Memory B cell (primary cell): ENCODE data around the gene RNF157.
A peak's percentile ranks its signal among the peaks of the same experiment; 100 is the strongest.
"Not testable (repeated sequence)": the region's sequence is repeated elsewhere in the genome, so short reads cannot be mapped to it uniquely, and the experiment has no call there.

Experiments used
- ATAC-seq: fragments of 150-1000 bp; cut with Tn5 transposase; 2 replicates; pipeline ENCODE4 v1.10.0; 2021; ENCODE audit warnings: low read depth, mild to moderate bottlenecking, moderate library complexity
- DNase-seq, 2 donors: peaks; one replicate each; pipeline ENCODE4 v3.0.0; 2022; ENCODE audit warnings: low spot score in 2 of 2
- H3K27ac Mint-ChIP-seq: one replicate; pipeline ENCODE4 v1.8.0; 2022; ENCODE audit warnings: mild to moderate bottlenecking, moderate library complexity, mixed read lengths
- H3K27me3 Mint-ChIP-seq: one replicate; pipeline ENCODE4 v1.8.0; 2022; ENCODE audit warnings: mixed read lengths
- H3K36me3 Mint-ChIP-seq: one replicate; pipeline ENCODE4 v1.8.0; 2022; ENCODE audit warnings: mild to moderate bottlenecking, mixed read lengths
- H3K4me1 Mint-ChIP-seq: one replicate; pipeline ENCODE4 v1.8.0; 2022; ENCODE audit warnings: mixed read lengths
- H3K4me3 Mint-ChIP-seq: one replicate; pipeline ENCODE4 v1.8.0; 2022; ENCODE audit warnings: mild to moderate bottlenecking, moderate library complexity, mixed read lengths
- H3K9me3 Mint-ChIP-seq: one replicate; pipeline ENCODE4 v1.8.0; 2022; ENCODE audit warnings: mixed read lengths

RNF157 gene

DNA sequence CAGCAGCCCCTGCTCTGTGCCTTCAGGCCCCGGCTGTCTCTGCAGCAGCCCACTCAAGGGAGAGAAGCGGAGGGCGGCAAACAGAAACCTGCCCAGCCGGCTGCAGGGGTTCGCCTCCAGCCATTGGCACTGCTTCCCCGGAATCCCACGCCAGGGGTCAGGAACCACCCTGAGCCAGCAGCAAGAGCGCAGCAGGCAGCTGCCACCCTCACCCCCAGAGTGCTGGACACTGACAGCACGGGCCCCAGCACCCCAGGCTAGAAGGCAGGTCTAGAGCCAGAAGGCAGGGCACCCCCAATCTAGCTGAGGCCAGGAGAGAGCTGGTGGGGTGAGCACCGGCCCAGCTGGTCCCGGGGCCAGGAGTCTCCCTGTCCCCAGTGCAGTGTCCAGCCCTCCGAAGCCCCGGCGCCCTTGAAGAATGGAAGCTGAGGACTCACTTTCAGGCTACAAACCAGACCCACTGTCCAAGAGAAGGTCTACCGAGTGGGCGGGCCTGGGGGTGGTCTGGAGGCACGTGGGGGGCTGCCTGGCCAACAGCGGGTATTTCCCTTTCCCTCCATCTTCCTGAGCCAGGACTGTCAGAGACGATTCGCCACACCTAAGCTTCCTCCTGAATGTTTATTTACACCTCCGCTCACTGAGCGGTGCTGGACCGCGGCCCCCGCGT is 33.3 kb upstream of the RNF157 start:
- H3K4me3 Mint-ChIP-seq, result peak overlapping the region; percentile 21
- no peak for ATAC-seq

DNA sequence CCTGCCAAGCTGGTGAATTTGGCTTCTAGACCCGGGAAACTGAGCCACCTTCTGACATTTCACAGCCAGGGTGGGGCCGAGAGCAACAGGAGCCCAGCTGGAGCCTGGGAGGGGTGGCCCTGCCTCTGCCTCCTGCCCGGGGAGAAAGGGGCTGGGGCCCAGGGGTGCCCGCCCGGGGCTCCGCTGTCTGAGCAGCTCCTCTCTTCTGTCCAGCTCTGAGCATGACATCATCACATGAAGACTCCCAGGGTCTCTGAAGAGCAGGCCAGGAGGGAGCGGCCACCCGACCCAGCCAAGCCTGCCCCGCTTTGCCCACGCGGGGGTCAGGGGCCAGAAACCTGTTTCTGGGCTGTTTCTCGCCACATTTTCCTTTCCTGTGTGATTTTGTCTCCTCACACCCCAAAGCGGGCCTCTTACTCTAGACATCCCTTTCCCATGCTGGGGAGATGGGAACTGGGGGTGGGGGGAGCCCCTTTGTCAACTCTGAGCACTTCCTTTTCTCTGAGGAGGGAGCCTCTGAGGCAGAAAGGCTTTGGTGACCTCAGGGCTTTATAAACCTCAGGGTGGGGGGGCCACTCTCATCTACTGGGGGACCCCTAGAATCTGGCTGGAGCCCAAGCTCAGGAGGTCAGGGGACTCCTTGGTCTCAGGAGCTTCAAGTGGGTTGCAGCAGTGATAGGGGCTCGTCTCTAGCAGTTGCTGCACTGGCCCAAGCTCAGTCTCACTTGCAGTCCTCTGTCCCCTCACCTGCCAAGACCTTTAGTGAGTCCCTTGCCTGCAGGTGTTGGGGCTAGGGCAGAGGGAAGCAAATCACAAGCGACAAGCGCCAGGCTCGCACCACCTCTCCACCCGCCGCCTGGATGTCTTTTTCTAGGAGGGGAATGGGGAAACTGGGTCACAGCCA is 32.5 kb upstream of the RNF157 start:
- Mint-ChIP-seq H3K4me1 (peaks cover 56% of the 10 kb centered on the region), H3K27ac (peak overlapping the region; percentile 90), H3K9me3 (no peaks in the 10 kb centered on the region), H3K36me3 (peaks cover 4% of the 10 kb centered on the region), H3K4me3 (peak overlapping the region; percentile 79), H3K27me3 (no peaks in the 10 kb centered on the region)
- ATAC-seq (peak; percentile 4), DNase-seq (peak; percentile 51 to 79)

More for the DNA sequence above, 33.3 kb upstream of the RNF157 start:
- Mint-ChIP-seq H3K9me3 (no peaks in the 10 kb centered on the region), H3K36me3 (no peaks in the 10 kb centered on the region), H3K27ac (peak overlapping the region; percentile 90), H3K27me3 (no peaks in the 10 kb centered on the region), H3K4me1 (peaks cover 52% of the 10 kb centered on the region)
- DNase-seq, result peak in 1 of 2 donors; percentile 18

DNA sequence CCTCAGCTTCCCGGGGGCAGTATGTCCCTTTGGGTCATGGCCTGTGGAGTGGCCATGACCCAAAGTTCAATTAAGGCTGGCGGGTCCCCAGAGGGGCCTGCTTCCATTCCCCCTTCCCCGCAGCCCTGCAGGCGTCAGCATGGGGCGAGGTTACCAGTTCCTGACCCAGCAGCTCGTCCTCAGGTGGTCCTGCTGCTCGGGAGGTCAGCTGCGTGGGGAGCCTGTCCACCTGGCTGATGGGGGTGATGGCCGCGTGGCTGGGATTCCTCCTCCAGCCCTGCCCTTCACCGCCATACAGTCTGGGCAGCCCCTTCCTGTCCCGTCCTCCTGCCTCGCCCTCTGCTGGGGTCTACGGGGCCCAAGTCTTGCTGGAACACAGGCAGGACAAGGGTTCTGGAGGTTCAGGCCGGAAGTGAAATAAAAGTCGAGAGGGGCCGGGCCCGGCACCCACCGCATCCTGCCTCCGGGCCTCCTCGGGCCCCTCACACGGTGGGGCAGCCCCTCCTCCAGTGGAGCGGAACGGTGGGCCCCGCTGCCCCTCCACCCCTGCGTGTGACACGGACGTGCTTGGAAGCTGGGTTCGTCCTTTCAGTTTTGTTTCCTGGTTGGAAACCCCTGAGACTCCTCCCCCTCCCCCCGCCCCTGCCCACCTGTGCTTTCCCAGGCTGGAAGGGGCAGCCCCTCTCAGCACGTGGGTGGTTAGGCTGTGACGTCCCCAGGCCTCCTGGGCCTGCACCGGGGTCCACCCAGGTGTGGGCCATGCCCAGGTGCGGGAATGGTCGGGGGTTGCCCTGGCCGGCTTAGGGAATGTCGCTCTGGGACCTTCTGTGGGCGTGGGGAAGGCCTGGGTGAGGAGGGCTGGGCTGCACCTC is 31.6 kb upstream of the RNF157 start:
- Mint-ChIP-seq H3K4me1 (peaks cover 56% of the 10 kb centered on the region), H3K4me3 (peak overlapping the region; percentile 79), H3K27ac (peak overlapping the region; percentile 90), H3K36me3 (peaks cover 6% of the 10 kb centered on the region), H3K27me3 (no peaks in the 10 kb centered on the region), H3K9me3 (no peaks in the 10 kb centered on the region)
- DNase-seq (peak; percentile 83 to 91), ATAC-seq (peak; percentile 59)

GRCh38 chr17:76270770-76271668 is 30.7 kb upstream of the RNF157 start:
- Mint-ChIP-seq H3K27me3 (no peaks in the 10 kb centered on the region), H3K27ac (peak overlapping the region; percentile 90), H3K36me3 (peaks cover 6% of the 10 kb centered on the region), H3K9me3 (no peaks in the 10 kb centered on the region), H3K4me1 (peaks cover 52% of the 10 kb centered on the region), H3K4me3 (peak overlapping the region; percentile 79)
- DNase-seq (peak in 1 of 2 donors; percentile 49), ATAC-seq (no peak)

DNA sequence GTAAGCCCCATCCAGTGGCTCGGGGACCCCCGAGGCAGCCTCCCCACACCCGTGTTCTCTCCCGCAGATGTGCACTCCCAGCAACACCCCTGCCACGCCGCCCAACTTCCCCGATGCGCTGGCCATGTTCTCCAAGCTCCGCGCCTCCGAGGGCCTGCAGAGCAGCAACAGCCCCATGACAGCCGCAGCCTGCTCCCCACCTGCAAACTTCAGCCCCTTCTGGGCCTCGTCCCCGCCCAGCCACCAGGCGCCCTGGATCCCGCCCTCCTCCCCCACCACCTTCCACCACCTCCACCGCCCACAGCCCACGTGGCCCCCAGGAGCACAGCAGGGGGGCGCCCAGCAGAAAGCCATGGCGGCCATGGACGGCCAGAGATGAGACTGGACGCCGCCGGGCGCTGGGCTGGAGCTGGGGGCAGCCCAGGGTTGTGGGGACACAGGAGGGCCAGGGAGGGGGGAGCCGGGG is 29.9 kb upstream of the RNF157 start:
- Mint-ChIP-seq H3K9me3 (no peaks in the 10 kb centered on the region), H3K36me3 (peaks cover 6% of the 10 kb centered on the region), H3K27ac (peak overlapping the region; percentile 90), H3K4me1 (peaks cover 44% of the 10 kb centered on the region), H3K27me3 (no peaks in the 10 kb centered on the region), H3K4me3 (peak overlapping the region; percentile 27)
- peak; percentile 49 to 57 for DNase-seq
- no peak for ATAC-seq

- H3K9me3 Mint-ChIP-seq, result no peaks in the 10 kb centered on the region
- no peaks in the 10 kb centered on the region for H3K27me3 Mint-ChIP-seq
- H3K36me3 Mint-ChIP-seq, result peaks cover 6% of the 10 kb centered on the region
- peak overlapping the region; percentile 27 for H3K4me3 Mint-ChIP-seq
- peaks cover 43% of the 10 kb centered on the region for H3K4me1 Mint-ChIP-seq
- H3K27ac Mint-ChIP-seq, result peak overlapping the region; percentile 90
- DNase-seq (no peak), ATAC-seq (no peak)
Measured at GRCh38 chr17:76268991-76269981, 29.0 kb upstream of the RNF157 start.

DNA sequence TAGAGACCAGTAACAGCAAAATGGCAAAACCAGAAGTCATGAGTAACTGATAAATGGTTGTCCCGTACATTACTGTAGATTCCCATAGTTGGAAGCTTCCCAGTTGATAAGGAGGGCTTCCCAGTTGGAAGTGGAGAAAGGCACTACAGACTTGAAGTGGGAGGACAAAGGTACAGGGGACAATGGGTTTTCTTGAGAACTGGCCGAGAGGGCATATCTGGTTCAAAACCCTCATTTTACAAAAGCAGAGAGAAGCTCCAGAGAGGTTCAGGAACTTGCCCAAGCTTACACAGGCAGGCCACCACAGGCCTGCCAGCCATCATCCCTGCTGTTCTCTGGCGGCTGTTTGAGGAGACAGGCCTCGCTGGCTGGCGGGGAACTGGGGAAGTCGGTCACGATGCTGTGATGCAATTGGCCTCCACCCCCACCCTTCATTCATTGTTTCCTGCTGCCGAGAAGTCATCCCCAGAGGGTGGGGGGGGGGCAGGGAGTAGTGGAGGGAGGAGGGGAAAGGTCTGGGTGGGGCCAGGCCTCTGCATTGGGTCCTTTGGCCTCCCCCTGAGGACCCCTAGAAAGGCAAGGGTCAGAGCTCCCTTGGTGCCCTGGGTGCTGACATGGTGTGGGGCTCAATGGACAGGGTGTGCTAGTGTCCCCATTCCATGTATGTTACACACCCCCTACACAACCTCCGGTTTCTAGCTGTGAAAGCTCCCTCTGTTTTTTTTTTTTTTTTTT is 27.9 kb upstream of the RNF157 start:
- ATAC-seq (peak; percentile 20), DNase-seq (peak; percentile 69 to 73)
- H3K27ac Mint-ChIP-seq, result peak overlapping the region; percentile 90
- H3K36me3 Mint-ChIP-seq, result peaks cover 6% of the 10 kb centered on the region
- H3K4me1 Mint-ChIP-seq, result peaks cover 44% of the 10 kb centered on the region
- no peaks in the 10 kb centered on the region for H3K9me3 Mint-ChIP-seq
- no peaks in the 10 kb centered on the region for H3K27me3 Mint-ChIP-seq
- H3K4me3 Mint-ChIP-seq, result peak overlapping the region; percentile 72

GRCh38 chr17:76267581-76268001 is 27.3 kb upstream of the RNF157 start:
- Mint-ChIP-seq H3K4me3 (peak overlapping the region; percentile 72), H3K4me1 (peaks cover 45% of the 10 kb centered on the region)
- not testable (repeated sequence) for ATAC-seq

DNA sequence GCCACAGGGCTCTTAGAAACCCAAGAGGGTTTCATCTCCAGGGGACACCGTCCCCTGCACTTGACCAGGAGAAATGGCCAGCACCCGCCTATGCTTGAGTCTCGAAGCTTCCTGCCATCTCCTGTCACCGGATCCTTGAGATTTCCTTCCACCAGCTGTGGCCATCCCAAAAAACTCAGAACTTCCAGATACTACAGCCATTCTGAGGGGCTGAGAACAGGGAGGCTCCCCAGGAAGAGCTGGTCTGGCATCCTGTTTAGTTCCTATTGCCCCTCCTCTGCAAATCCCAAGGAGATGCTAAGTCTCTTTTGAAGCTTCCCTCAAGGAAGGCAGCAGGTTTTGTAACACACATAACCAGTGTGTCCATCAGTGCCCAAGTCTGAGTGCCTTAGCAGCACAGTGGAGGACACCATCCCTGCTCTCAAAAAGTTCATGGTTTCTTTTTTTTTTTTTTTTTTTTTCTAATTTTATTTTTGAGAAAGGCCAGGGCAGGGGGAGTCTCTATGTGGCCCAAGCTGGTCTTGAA is 26.8 kb upstream of the RNF157 start:
- Mint-ChIP-seq H3K36me3 (peaks cover 6% of the 10 kb centered on the region), H3K4me1 (peaks cover 46% of the 10 kb centered on the region), H3K4me3 (peak overlapping the region; percentile 92), H3K9me3 (no peaks in the 10 kb centered on the region), H3K27me3 (no peaks in the 10 kb centered on the region), H3K27ac (peak overlapping the region; percentile 90)
- DNase-seq (no peak), ATAC-seq (no peak)

More at GRCh38 chr17:76267581-76268001, 27.3 kb upstream of the RNF157 start:
- not testable (repeated sequence) for H3K27me3 Mint-ChIP-seq, H3K36me3 Mint-ChIP-seq, H3K9me3 Mint-ChIP-seq, DNase-seq
- H3K27ac Mint-ChIP-seq, result peak overlapping the region; percentile 90

DNA sequence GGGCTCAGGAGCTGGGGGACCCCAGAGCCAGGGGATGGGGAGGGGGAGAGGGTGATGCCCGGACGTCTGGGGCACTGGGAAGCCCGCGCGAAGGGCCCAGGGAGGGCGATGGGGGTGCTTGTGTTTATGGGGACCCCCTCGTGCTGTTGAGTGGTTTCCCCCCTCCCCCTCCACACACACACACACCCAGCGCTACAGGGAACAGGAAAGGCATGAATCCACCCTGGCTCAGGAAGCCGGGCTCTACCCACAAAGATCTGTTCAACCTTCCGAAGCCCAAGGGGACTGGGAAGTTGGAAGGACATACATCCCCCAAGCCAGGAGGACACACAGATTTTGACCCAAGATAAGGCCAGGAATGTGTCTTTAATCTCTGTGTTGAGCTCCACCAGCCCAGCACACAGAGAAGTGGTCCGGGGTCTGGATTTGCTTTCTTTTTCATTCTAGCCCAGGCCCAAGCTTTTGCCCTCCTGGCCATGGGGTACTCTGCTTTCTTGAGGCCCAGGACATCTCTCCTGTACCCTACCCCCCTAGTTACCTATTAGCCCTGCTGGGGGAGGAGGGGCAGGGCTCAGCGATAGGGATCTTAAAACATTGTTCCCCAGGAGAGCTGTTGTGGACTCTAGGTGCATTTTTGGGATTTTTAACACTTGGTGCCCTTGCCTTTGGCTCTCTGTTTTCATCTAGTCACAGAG is 26.1 kb upstream of the RNF157 start:
- Mint-ChIP-seq H3K27ac (peak overlapping the region; percentile 90), H3K9me3 (no peaks in the 10 kb centered on the region), H3K4me3 (peak overlapping the region; percentile 92), H3K27me3 (no peaks in the 10 kb centered on the region), H3K4me1 (peaks cover 52% of the 10 kb centered on the region), H3K36me3 (peaks cover 6% of the 10 kb centered on the region)
- no peak for DNase-seq
- ATAC-seq, result no peak
